Endothelial cell of umbilical vein (primary cell): ENCODE results near the gene ADIPOQ. TPM values are rescaled to one million over a fixed set of nuclear protein-coding genes. Genes with fewer than 3 reads are reported as not detected.
"Not testable (repeated sequence)": the region's sequence is repeated elsewhere in the genome, so short reads cannot be mapped to it uniquely, and the experiment has no call there.

Experiments used
- BruUV-seq: library from RNA; stranded (reverse); fragments of 400-500 nt; replicated peaks from 2 replicates; lab custom pipeline; 2021; lab: Mats Ljungman, UMichigan
- CTCF ChIA-PET: fragments of 300-600, 350-600 bp; sonication (Branson Sonifier 250); formaldehyde crosslinking; loops from one replicate; lab custom pipeline; 2021; ENCODE audit warnings: antibody characterized with exemption, inconsistent platforms; lab: Charles Lee
- POLR2A ChIA-PET: fragments of 300-600, 350-600 bp; sonication (Branson Sonifier 250); formaldehyde crosslinking; loops from one replicate; lab custom pipeline; 2021; ENCODE audit warnings: antibody characterized with exemption, inconsistent platforms; lab: Charles Lee
- DNase-seq: peaks from one replicate; pipeline ENCODE4 v3.0.0-alpha.2; 2011; ENCODE audit warnings: low read depth, low spot score
- FAIRE-seq: peaks from 2 replicates; lab custom pipeline; 2011; peaks lifted over from hg19 to GRCh38; lab: Jason Lieb, UNC
- H2AFZ ChIP-seq: 2 replicates; pipeline ENCODE4 v1.6.0; 2012; ENCODE audit warnings: low read depth, low read length, control low read depth, inconsistent platforms
- H3K27ac ChIP-seq: 2 replicates; pipeline ENCODE4 v1.5.1; 2011; ENCODE audit warnings: low read depth, mild to moderate bottlenecking, control low read depth, low read length, moderate library complexity; ENCODE audit not compliant: insufficient read depth
- H3K27me3 ChIP-seq, 2 experiments: 2 replicates each; pipeline versions ENCODE4 v1.6.0 to v1.6.1; 2011; ENCODE audit warnings: low read length in 2 of 2, mixed read lengths in 1 of 2; ENCODE audit not compliant: control insufficient read depth in 2 of 2, insufficient read depth in 2 of 2
- H3K36me3 ChIP-seq, 2 experiments: 2 replicates in 1 of 2; 3 replicates in 1 of 2; pipeline ENCODE4 v1.5.1; 2011; ENCODE audit warnings: low read length in 2 of 2, mild to moderate bottlenecking in 1 of 2, moderate library complexity in 1 of 2; ENCODE audit not compliant: control insufficient read depth in 2 of 2, insufficient read depth in 2 of 2; ENCODE audit errors: extremely low read depth in 1 of 2
- H3K4me1 ChIP-seq: 3 replicates; pipeline ENCODE4 v1.5.1; 2011; ENCODE audit warnings: mild to moderate bottlenecking, low read length; ENCODE audit not compliant: control insufficient read depth, insufficient read depth; ENCODE audit errors: extremely low read depth
- H3K4me2 ChIP-seq: 2 replicates; pipeline ENCODE4 v1.6.1; 2011; ENCODE audit warnings: low read length, control low read depth, mixed read lengths; ENCODE audit not compliant: insufficient read depth
- H3K4me3 ChIP-seq, 3 experiments: fragments of 200-600 bp in 1 of 3; sonication (generic), shearing (Covaris generic) in 1 of 3; replicated peaks in 1 of 3; 2 replicates each; pipeline ENCODE4 v1.5.1; 2011 to 2016; ENCODE audit warnings: control low read depth in 3 of 3, low read length in 3 of 3, mild to moderate bottlenecking in 2 of 3, inconsistent platforms in 1 of 3, low read depth in 1 of 3, moderate library complexity in 1 of 3; ENCODE audit not compliant: insufficient read depth in 1 of 3
- H3K79me2 ChIP-seq: 2 replicates; pipeline ENCODE4 v1.6.0; 2012; ENCODE audit warnings: low read length, inconsistent platforms; ENCODE audit not compliant: control insufficient read depth, insufficient read depth
- H3K9ac ChIP-seq: replicated peaks from 2 replicates; pipeline ENCODE3; 2011; ENCODE audit warnings: low read length, control low read depth; ENCODE audit not compliant: insufficient read depth; ENCODE audit errors: extremely low read depth
- H3K9me1 ChIP-seq: replicated peaks from 3 replicates; pipeline ENCODE4 v1.6.0; 2011; ENCODE audit warnings: mild to moderate bottlenecking, low read length; ENCODE audit not compliant: control insufficient read depth, insufficient read depth; ENCODE audit errors: extremely low read depth
- H3K9me3 ChIP-seq: replicated peaks from 2 replicates; pipeline ENCODE4 v1.5.1; 2012; ENCODE audit warnings: low read length, inconsistent platforms; ENCODE audit not compliant: control insufficient read depth, insufficient read depth
- H4K20me1 ChIP-seq: replicated peaks from 2 replicates; pipeline ENCODE3; 2011; ENCODE audit warnings: mild to moderate bottlenecking, low read length; ENCODE audit not compliant: control insufficient read depth, insufficient read depth; ENCODE audit errors: extremely low read depth
- CTCF ChIP-seq, 2 donors: IDR thresholded peaks; 1 replicate in 1 of 2; 2 replicates in 1 of 2; pipeline ENCODE4 v1.5.1; 2011; ENCODE audit warnings: low read length in 2 of 2, mild to moderate bottlenecking in 2 of 2, moderate library complexity in 2 of 2, control low read depth in 1 of 2, inconsistent platforms in 1 of 2, low read depth in 1 of 2; ENCODE audit not compliant: insufficient read depth in 1 of 2; ENCODE audit errors: extremely low read depth in 1 of 2
- EZH2 ChIP-seq: IDR thresholded peaks from 2 replicates; pipeline ENCODE4 v1.6.1; 2012; ENCODE audit warnings: borderline replicate concordance, low read depth, mild to moderate bottlenecking, moderate library complexity, low read length, inconsistent platforms; ENCODE audit not compliant: severe bottlenecking
- FOS ChIP-seq: IDR thresholded peaks from 2 replicates; pipeline ENCODE4 v1.6.1; 2011; ENCODE audit warnings: mild to moderate bottlenecking, low read length, moderate library complexity, borderline replicate concordance; ENCODE audit not compliant: insufficient read depth
- GATA2 ChIP-seq: IDR thresholded peaks from 2 replicates; pipeline ENCODE4 v1.7.0; 2011; ENCODE audit warnings: low read depth, mild to moderate bottlenecking, moderate library complexity, mixed read lengths, low read length; ENCODE audit not compliant: insufficient read length, insufficient read depth
- JUN ChIP-seq: IDR thresholded peaks from 2 replicates; pipeline ENCODE4 v1.6.1; 2011; ENCODE audit warnings: borderline replicate concordance, low read depth; ENCODE audit not compliant: insufficient read length, insufficient read depth
- MAX ChIP-seq: IDR thresholded peaks from 2 replicates; pipeline ENCODE4 v1.6.1; 2011; ENCODE audit not compliant: insufficient read depth, insufficient read length
- MYC ChIP-seq: IDR thresholded peaks from one replicate; pipeline ENCODE4 v1.6.1; 2011; ENCODE audit warnings: mild to moderate bottlenecking, low read depth, low read length
- POLR2A ChIP-seq: IDR thresholded peaks from 2 replicates; pipeline ENCODE4 v1.6.1; 2012; ENCODE audit warnings: low read depth, mild to moderate bottlenecking, control low read depth, low read length
- POLR2AphosphoS5 ChIP-seq: IDR thresholded peaks from 2 replicates; pipeline ENCODE4 v1.6.1; 2012; ENCODE audit warnings: low read depth, mild to moderate bottlenecking, control low read depth, low read length, moderate library complexity; ENCODE audit not compliant: insufficient read depth
- dilution Hi-C: fragments of 300-500 bp; cut with MboI; formaldehyde crosslinking; loops from one replicate; pipeline ENCODE4 v1.15.0; 2019; ENCODE audit warnings: low sequenced_read_pairs; ENCODE audit not compliant: extremely low pct_ligation_motif_present
- intact Hi-C: fragments of 100-400 bp; cut with micrococcal nuclease; formaldehyde crosslinking; loops from one replicate; pipeline ENCODE4 v1.10.0; 2022
- polyA plus RNA-seq, 4 experiments: library from polyadenylated mRNA; depleted of rRNA in 3 of 4; stranded (reverse) in 3 of 4; unstranded in 1 of 4; fragments of >200 nt; gene quantifications; 2 replicates each; pipeline versions ENCODE4 v1.2.1 to v1.2.3, GENCODE V29; 2011 to 2012; ENCODE audit warnings: missing spikeins in 1 of 4
- total RNA-seq: library from RNA; stranded (reverse); gene quantifications from 2 replicates; pipeline ENCODE4 v1.2.3, GENCODE V29; 2021

Gene ADIPOQ
- total and polyA plus RNA-seq, 2 donors (not counting 3 experiments of a cell fraction or from before 2014, with no cell fraction given), result not detected

- H3K9me3 ChIP-seq, result no peaks in the 10 kb centered on the region
- TF ChIP-seq POLR2A, result peak; percentile 38
- TF ChIP-seq GATA2, result peak; percentile 97
- TF ChIP-seq EZH2, result no peak
- TF ChIP-seq POLR2AphosphoS5, result peak; percentile 80
- TF ChIP-seq JUN, result no peak
- TF ChIP-seq CTCF (IDR thresholded peaks at IDR 0.05; ENCODE audit: extremely low read depth in 1 of 2, insufficient read depth in 1 of 2, low read depth in 1 of 2, low read length in 2 of 2), result no peak
- no peak for TF ChIP-seq MYC
- TF ChIP-seq MAX, result no peak
- TF ChIP-seq FOS, result peak; percentile 40
- H3K4me1 ChIP-seq, result peaks cover 34% of the 10 kb centered on the region
- no peaks in the 10 kb centered on the region for H3K79me2 ChIP-seq
- H3K27me3 ChIP-seq, result no peaks in the 10 kb centered on the region
- POLR2A ChIA-PET, result no interaction called here
- H3K27ac ChIP-seq, result peak overlapping the region; percentile 65
- BruUV-seq, result no TSS peak
- no peaks in the 10 kb centered on the region for H3K36me3 ChIP-seq
- peak overlapping the region in 1 of 3 experiments; percentile 2 for H3K4me3 ChIP-seq
- dilution Hi-C loops, result no loop called here
- H4K20me1 ChIP-seq, result no peaks in the 10 kb centered on the region
- H3K9ac ChIP-seq, result no peak overlapping the region
- CTCF ChIA-PET, result interaction anchor here (1.5 kb wide), 1 partner anchor 11 kb away, joined by 5 read pairs; no protein-coding TSS in a partner anchor
- H2AFZ ChIP-seq, result peak overlapping the region; percentile 45
- H3K9me1 ChIP-seq, result no peaks in the 10 kb centered on the region
- FAIRE-seq (peak; percentile 76), DNase-seq (peak; percentile 94)
- H3K4me2 ChIP-seq, result peak overlapping the region; percentile 80
- intact Hi-C loops, result loop anchor here (5.0 kb wide), 2 partner anchors 61 to 141 kb away; partner anchors contain the start of gene ST6GAL1
These were observed 29.0 kb downstream of the ADIPOQ start for GRCh38 chr3:186871403-186871924.

DNA sequence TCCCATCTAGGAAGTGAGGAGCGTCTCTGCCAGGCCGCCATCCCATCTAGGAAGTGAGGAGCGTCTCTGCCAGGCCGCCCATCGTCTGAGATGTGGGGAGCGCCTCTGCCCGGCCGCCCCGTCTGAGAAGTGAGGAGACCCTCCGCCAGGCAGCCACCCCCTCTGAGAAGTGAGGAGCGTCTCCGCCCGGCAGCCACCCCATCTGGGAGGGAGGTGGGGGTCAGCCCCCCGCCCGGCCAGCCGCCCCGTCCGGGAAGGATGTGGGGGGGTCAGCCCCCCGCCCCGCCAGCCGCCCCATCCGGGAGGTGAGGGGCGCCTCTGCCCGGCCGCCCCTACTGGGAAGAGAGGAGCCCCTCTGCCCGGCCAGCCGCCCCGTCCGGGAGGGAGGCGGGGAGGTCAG lies 31.3 kb downstream of the ADIPOQ start:
- H3K9ac ChIP-seq, BruUV-seq, H3K36me3 ChIP-seq, DNase-seq, H3K4me3 ChIP-seq, H3K27me3 ChIP-seq, POLR2A ChIA-PET, H2AFZ ChIP-seq, dilution Hi-C loops, H4K20me1 ChIP-seq, H3K4me2 ChIP-seq, H3K9me3 ChIP-seq, H3K9me1 ChIP-seq, H3K79me2 ChIP-seq, FAIRE-seq, CTCF ChIA-PET, H3K27ac ChIP-seq: not testable (repeated sequence)
- H3K4me1 ChIP-seq, result peaks cover 34% of the 10 kb centered on the region
- intact Hi-C loops, result loop anchor here (5.0 kb wide), 2 partner anchors 59 to 139 kb away; partner anchors contain the start of gene ST6GAL1
